Progenitor cell of endocrine pancreas (in vitro differentiated cells): ENCODE results near the gene HIBCH. TPM values are rescaled to one million over a fixed set of nuclear protein-coding genes. Genes with fewer than 3 reads are reported as not detected.
"Not testable (repeated sequence)": the region's sequence is repeated elsewhere in the genome, so short reads cannot be mapped to it uniquely, and the experiment has no call there.

Experiments used
- DNase-seq: peaks from one replicate; pipeline ENCODE4 v3.0.0; 2021; ENCODE audit warnings: low spot score; ENCODE audit not compliant: unreplicated experiment
- H3K27ac Mint-ChIP-seq: 2 replicates; pipeline ENCODE4 v1.8.0; 2021; ENCODE audit warnings: mild to moderate bottlenecking, moderate library complexity, mixed read lengths
- H3K27me3 Mint-ChIP-seq: 2 replicates; pipeline ENCODE4 v1.8.0; 2021; ENCODE audit warnings: mixed read lengths
- H3K36me3 Mint-ChIP-seq: 2 replicates; pipeline ENCODE4 v1.8.0; 2022; ENCODE audit warnings: mixed read lengths; ENCODE audit not compliant: insufficient read depth
- H3K4me1 Mint-ChIP-seq: 2 replicates; pipeline ENCODE4 v1.8.0; 2021; ENCODE audit warnings: low read depth, mixed read lengths
- H3K4me3 Mint-ChIP-seq: 2 replicates; pipeline ENCODE4 v1.8.0; 2021; ENCODE audit warnings: low read depth, mild to moderate bottlenecking, moderate library complexity, mixed read lengths
- H3K9me3 Mint-ChIP-seq: 2 replicates; pipeline ENCODE4 v1.8.0; 2021; ENCODE audit warnings: low read depth, mixed read lengths
- total RNA-seq: library from RNA; stranded (reverse); gene quantifications from 2 replicates; pipeline ENCODE4 v1.2.1, GENCODE V29; 2021
- TF ChIP-seq, protein P1 (sequence below): fragments of 200-600 bp; sonication (generic); IDR thresholded peaks from one replicate; pipeline ENCODE4 v1.5.0; 2021; ENCODE audit warnings: antibody characterized with exemption, mild to moderate bottlenecking; ENCODE audit not compliant: unreplicated experiment

HIBCH gene
- total RNA-seq, 1 donor from 2014 or later = 49.5 TPM

DNA sequence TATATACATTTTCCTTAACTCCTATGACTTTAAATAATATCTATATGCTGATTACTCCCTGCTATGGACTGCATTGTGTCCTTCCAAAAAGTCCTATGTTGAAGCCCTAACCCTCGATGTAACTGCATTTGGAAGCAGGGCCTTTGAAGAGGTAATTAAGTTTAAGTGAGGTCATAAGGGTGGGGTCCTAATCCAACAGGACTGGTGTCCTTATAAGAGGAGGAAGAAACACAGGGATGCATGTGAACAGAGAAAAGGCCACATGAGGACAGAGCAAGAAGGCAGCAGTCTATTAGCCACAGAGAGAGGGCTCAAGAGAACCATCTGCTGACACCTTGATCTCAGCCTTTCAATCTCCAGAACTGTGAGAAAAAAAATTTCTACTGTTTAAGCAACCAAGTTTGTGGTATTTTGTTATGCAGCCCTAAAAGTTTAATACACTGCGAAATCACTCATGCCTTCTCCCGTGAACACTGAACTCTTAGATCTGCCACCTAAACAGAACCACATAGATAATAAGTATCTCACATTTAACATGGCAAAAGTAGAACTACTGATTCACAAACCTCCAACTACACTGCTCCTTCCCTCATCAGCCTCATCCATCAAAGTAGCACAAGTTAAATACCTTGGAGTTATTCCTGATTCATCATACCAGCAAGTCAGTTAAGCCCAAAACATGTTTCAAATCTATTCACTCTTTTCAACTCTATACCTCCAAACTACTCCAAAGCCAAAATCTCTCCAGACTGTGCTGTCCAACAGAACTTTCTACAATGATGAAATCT lies 65.4 kb downstream of the HIBCH start:
- TF ChIP-seq, protein P1, sequence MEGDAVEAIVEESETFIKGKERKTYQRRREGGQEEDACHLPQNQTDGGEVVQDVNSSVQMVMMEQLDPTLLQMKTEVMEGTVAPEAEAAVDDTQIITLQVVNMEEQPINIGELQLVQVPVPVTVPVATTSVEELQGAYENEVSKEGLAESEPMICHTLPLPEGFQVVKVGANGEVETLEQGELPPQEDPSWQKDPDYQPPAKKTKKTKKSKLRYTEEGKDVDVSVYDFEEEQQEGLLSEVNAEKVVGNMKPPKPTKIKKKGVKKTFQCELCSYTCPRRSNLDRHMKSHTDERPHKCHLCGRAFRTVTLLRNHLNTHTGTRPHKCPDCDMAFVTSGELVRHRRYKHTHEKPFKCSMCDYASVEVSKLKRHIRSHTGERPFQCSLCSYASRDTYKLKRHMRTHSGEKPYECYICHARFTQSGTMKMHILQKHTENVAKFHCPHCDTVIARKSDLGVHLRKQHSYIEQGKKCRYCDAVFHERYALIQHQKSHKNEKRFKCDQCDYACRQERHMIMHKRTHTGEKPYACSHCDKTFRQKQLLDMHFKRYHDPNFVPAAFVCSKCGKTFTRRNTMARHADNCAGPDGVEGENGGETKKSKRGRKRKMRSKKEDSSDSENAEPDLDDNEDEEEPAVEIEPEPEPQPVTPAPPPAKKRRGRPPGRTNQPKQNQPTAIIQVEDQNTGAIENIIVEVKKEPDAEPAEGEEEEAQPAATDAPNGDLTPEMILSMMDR = no peak
- Mint-ChIP-seq H3K27ac (no peak overlapping the region), H3K36me3 (peaks cover 22% of the 10 kb centered on the region), H3K4me3 (no peak overlapping the region), H3K9me3 (no peaks in the 10 kb centered on the region), H3K27me3 (no peaks in the 10 kb centered on the region), H3K4me1 (no peaks in the 10 kb centered on the region)
- DNase-seq = no peak

DNA sequence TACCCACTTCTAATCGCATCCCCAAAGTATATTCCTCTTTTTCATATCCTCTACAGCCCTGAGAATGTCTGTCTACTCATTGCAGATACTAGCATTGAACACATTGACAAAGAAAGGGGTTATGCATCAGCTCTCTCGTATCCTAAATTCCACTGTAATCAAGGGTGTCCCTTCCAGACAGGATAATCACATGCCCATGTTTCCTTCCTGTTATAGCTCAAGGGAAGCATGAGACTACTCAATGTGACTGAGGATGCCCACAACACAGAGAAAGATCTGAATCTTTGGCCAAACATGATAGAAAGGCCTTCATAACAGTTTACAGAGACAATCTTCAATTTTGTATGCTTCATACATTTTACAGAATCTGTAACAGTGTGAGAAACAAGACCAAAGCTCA lies 69.2 kb downstream of the HIBCH start:
- no peak overlapping the region for H3K4me3 Mint-ChIP-seq
- no peaks in the 10 kb centered on the region for H3K27me3 Mint-ChIP-seq
- TF ChIP-seq, protein P1 = no peak
- DNase-seq = no peak
- H3K27ac Mint-ChIP-seq = no peak overlapping the region
- no peaks in the 10 kb centered on the region for H3K9me3 Mint-ChIP-seq
- H3K36me3 Mint-ChIP-seq = peaks cover 6% of the 10 kb centered on the region
- H3K4me1 Mint-ChIP-seq = no peaks in the 10 kb centered on the region

DNA sequence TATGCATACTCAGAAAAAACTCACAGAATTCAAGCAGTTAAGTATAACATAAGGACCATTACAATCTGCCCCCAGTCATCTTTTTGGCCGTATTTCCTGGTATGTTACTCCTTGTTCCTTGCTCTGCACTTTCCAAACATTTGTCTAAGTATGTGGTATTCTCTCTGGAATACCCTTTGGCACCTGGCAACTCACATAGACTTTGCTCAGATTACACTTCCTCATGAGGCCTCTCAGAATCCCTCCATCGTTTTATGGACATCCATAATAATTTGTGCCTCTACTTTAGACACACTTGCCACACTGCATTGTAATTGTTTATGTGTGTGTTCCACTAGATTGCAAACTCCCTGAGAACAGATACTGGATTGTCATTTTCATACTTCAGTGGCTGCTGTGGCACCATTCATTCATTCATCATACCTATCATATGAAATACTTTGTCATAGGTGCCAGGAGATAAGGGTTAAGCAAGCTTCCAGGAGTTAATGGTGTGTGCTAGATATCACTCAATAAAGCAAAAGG lies 84.0 kb downstream of the HIBCH start:
- H3K27me3 Mint-ChIP-seq = no peaks in the 10 kb centered on the region
- no peaks in the 10 kb centered on the region for H3K4me1 Mint-ChIP-seq
- H3K9me3 Mint-ChIP-seq = peaks cover 14% of the 10 kb centered on the region
- no peak overlapping the region for H3K4me3 Mint-ChIP-seq
- DNase-seq = no peak
- H3K36me3 Mint-ChIP-seq = peaks cover 35% of the 10 kb centered on the region
- peak overlapping the region; percentile 16 for H3K27ac Mint-ChIP-seq
- TF ChIP-seq, protein P1 = no peak

DNA sequence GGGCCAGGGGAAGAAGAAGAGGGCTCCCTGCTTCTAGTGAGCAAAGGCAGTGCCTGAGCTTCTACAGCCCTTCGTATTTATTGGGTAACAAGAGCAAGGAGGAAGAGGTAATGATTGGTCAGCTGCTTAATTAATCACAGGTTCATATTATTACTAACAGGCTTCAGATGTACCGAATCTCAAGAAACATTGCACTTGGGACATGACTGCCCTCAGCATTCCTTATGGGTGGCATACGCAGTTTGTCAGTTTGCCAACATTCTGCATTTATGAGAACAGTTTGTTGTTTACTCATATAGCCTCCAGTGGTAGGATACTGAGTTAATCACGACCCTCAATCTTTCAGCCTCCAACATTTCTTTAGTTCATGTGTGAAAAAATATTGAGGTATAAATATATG lies 84.5 kb downstream of the HIBCH start:
- no peak overlapping the region for H3K27ac Mint-ChIP-seq
- no peaks in the 10 kb centered on the region for H3K27me3 Mint-ChIP-seq
- no peaks in the 10 kb centered on the region for H3K4me1 Mint-ChIP-seq
- DNase-seq = no peak
- H3K9me3 Mint-ChIP-seq = peaks cover 9% of the 10 kb centered on the region
- no peak overlapping the region for H3K4me3 Mint-ChIP-seq
- TF ChIP-seq, protein P1 = no peak
- peaks cover 30% of the 10 kb centered on the region for H3K36me3 Mint-ChIP-seq

DNA sequence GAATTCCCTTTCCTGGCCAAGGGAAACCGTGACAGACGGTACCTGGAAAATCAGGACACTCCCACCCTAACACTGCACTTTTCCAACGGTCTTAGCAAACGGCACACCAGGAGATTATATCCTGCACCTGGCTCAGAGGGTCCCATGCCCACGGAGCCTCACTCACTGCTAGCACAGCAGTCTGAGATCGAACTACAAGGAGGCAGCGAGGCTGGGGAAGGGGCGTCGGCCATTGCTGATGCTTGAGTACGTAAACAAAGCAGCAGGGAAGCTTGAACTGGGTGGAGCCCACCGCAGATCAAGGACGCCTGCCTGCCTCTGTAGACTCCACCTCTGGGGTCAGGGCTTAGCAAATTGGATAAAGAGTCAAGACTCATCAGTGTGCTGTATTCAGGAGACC lies 95.6 kb downstream of the HIBCH start:
- not testable (repeated sequence) for H3K27ac Mint-ChIP-seq, H3K27me3 Mint-ChIP-seq, H3K4me3 Mint-ChIP-seq, DNase-seq, H3K4me1 Mint-ChIP-seq
- peaks cover 31% of the 10 kb centered on the region for H3K9me3 Mint-ChIP-seq
- peaks cover 66% of the 10 kb centered on the region for H3K36me3 Mint-ChIP-seq

DNA sequence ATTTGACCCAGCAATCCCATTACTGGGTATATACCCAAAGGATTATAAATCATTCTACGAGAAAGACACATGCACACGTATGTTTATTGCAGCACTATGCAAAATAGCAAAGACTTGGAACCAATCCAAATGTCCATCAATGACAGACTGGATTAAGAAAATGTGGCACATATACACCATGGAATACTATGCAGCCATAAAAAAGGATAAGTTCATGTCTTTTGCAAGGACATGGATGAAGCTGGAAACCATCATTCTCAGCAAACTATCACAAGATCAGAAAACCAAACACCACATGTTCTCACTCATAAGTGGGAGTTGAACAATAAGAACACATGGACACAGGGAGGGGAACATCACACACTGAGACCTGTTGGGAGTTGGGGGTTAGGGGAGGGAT lies 96.9 kb downstream of the HIBCH start:
- not testable (repeated sequence) for H3K4me3 Mint-ChIP-seq, H3K4me1 Mint-ChIP-seq, DNase-seq, H3K27me3 Mint-ChIP-seq, H3K27ac Mint-ChIP-seq
- Mint-ChIP-seq H3K36me3 (peaks cover 55% of the 10 kb centered on the region), H3K9me3 (peaks cover 27% of the 10 kb centered on the region)
